Measurements from ENCODE around the gene RNASE11. TPM values are rescaled to one million over a fixed set of nuclear protein-coding genes. Genes with fewer than 3 reads are reported as not detected.

RNASE11 gene
- total RNA-seq, 1 experiment from 2014 or later: not detected

GRCh38 chr14:20631880-20632389, 44.1 kb upstream of the RNASE11 start:
- Mint-ChIP-seq H3K9me3 (ENCODE audit: unreplicated experiment) (no peaks in the 10 kb centered on the region), H3K36me3 (ENCODE audit: insufficient read depth, unreplicated experiment) (peaks cover 22% of the 10 kb centered on the region), H3K4me1 (ENCODE audit: insufficient read depth, unreplicated experiment) (peaks cover 32% of the 10 kb centered on the region), H3K27ac (ENCODE audit: low read depth, unreplicated experiment) (no peak overlapping the region), H3K27me3 (ENCODE audit: insufficient read depth, unreplicated experiment) (no peaks in the 10 kb centered on the region), H3K4me3 (ENCODE audit: unreplicated experiment) (peak overlapping the region; percentile 74)
- no peak for TF ChIP-seq CTCF (IDR thresholded peaks at IDR 0.05; ENCODE audit: unreplicated experiment)
- intact Hi-C loops (cut with micrococcal nuclease): loop anchor here (1.0 to 5.0 kb wide), 2 partner anchors 49 to 340 kb away; no protein-coding TSS in a partner anchor
- POLR2A ChIA-PET: interaction anchor here (0.7 to 6.8 kb wide), 8 partner anchors 11 to 300 kb away, joined by 3 to 123 read pairs (median 5); partner anchors contain the start of gene RNASE4
- CTCF ChIA-PET: interaction anchor here (0.6 to 2.3 kb wide), 11 partner anchors 11 to 410 kb away, joined by 3 to 13 read pairs (median 5); partner anchors contain the start of gene RNASE7
- no TSS peak for BruUV-seq (replicated peaks)
- DNase-seq (ENCODE audit: unreplicated experiment): peak; percentile 81

- POLR2A ChIA-PET: interaction anchor here (0.6 to 6.8 kb wide), 15 partner anchors 11 to 298 kb away, joined by 3 to 123 read pairs (median 4); partner anchors contain the start of genes PARP2, PNP and RNASE4
- intact Hi-C loops (cut with micrococcal nuclease): loop anchor here (1.0 to 5.0 kb wide), 2 partner anchors 50 to 341 kb away; no protein-coding TSS in a partner anchor
- CTCF ChIA-PET: interaction anchor here (0.6 to 2.3 kb wide), 10 partner anchors 10 to 230 kb away, joined by 3 to 13 read pairs (median 4); no protein-coding TSS in a partner anchor
These were observed 43.5 kb upstream of the RNASE11 start for GRCh38 chr14:20631023-20631879.

GRCh38 chr14:20630340-20631022, 42.7 kb upstream of the RNASE11 start:
- peak overlapping the region; percentile 87 for H3K4me3 Mint-ChIP-seq (ENCODE audit: unreplicated experiment)
- no peaks in the 10 kb centered on the region for H3K27me3 Mint-ChIP-seq (ENCODE audit: insufficient read depth, unreplicated experiment)
- peaks cover 39% of the 10 kb centered on the region for H3K4me1 Mint-ChIP-seq (ENCODE audit: insufficient read depth, unreplicated experiment)
- POLR2A ChIA-PET: interaction anchor here (0.7 to 6.8 kb wide), 16 partner anchors 9 to 297 kb away, joined by 3 to 123 read pairs (median 4); partner anchors contain the start of genes PARP2, PIP4P1, PNP and RNASE4
- BruUV-seq (replicated peaks): no TSS peak
- peak overlapping the region; percentile 96 for H3K27ac Mint-ChIP-seq (ENCODE audit: low read depth, unreplicated experiment)
- DNase-seq (ENCODE audit: unreplicated experiment): peak; percentile 54
- no peaks in the 10 kb centered on the region for H3K9me3 Mint-ChIP-seq (ENCODE audit: unreplicated experiment)
- TF ChIP-seq CTCF (IDR thresholded peaks at IDR 0.05; ENCODE audit: unreplicated experiment): no peak
- CTCF ChIA-PET: interaction anchor here (0.7 to 2.3 kb wide), 5 partner anchors 17 to 53 kb away, joined by 3 to 13 read pairs (median 6); no protein-coding TSS in a partner anchor
- peaks cover 22% of the 10 kb centered on the region for H3K36me3 Mint-ChIP-seq (ENCODE audit: insufficient read depth, unreplicated experiment)
- intact Hi-C loops (cut with micrococcal nuclease): loop anchor here (1.0 to 5.0 kb wide), 3 partner anchors 17 to 342 kb away; no protein-coding TSS in a partner anchor

More at GRCh38 chr14:20631023-20631879, 43.5 kb upstream of the RNASE11 start:
- Mint-ChIP-seq H3K36me3 (ENCODE audit: insufficient read depth, unreplicated experiment) (peaks cover 22% of the 10 kb centered on the region), H3K27me3 (ENCODE audit: insufficient read depth, unreplicated experiment) (no peaks in the 10 kb centered on the region), H3K27ac (ENCODE audit: low read depth, unreplicated experiment) (peak overlapping the region; percentile 96), H3K9me3 (ENCODE audit: unreplicated experiment) (no peaks in the 10 kb centered on the region), H3K4me1 (ENCODE audit: insufficient read depth, unreplicated experiment) (peaks cover 35% of the 10 kb centered on the region), H3K4me3 (ENCODE audit: unreplicated experiment) (peak overlapping the region; percentile 87)
- peak; percentile 60 for DNase-seq (ENCODE audit: unreplicated experiment)
- TF ChIP-seq CTCF (IDR thresholded peaks at IDR 0.05; ENCODE audit: unreplicated experiment): no peak
- no TSS peak for BruUV-seq (replicated peaks)

All from MCF 10A (cell line).